GM10248 (cell line): ENCODE results near the gene NFIX.

Source experiments
- CTCF ChIA-PET: fragments of 300-600 bp; sonication (Branson Sonifier 250); formaldehyde crosslinking; extraction: SDS; loops from one replicate; lab custom pipeline; 2021; ENCODE audit warnings: antibody characterized with exemption; lab: Yijun Ruan, JAX
- POLR2A ChIA-PET: fragments of 350-650 bp; sonication (Branson Sonifier 250); formaldehyde crosslinking; extraction: SDS; loops from one replicate; lab custom pipeline; 2020; ENCODE audit warnings: antibody characterized with exemption; lab: Yijun Ruan, JAX
- DNase-seq: peaks from one replicate; pipeline ENCODE4 v3.0.0; 2012; ENCODE audit errors: extremely low spot score
- TF ChIP-seq, protein P1 (sequence below): IDR thresholded peaks from 2 replicates; pipeline ENCODE4 v1.5.1; 2012; ENCODE audit warnings: mild to moderate bottlenecking, low read depth; ENCODE audit errors: extremely low read depth, missing control alignments, control extremely low read depth

The NFIX gene

DNA sequence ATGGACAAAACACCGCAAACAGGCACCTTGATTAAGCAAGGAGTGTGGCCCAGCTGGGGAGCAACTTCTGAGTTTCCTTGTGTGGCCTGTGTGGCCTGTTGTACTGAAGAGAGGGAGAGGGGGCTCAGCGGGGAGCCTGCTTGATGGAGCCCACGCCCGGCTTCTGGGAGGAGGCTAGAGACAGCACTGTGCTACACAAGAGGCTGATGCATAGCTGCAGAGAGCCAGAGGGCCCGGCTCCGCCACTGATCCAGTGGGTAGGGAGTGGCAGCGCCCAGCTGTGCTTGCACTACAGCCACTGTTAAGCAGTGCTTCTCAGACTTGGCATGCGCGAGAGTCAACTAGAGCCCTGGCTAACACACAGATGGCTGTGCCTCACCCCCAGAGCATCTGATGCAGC is 88.4 kb downstream of the NFIX start:
- TF ChIP-seq, protein P1, sequence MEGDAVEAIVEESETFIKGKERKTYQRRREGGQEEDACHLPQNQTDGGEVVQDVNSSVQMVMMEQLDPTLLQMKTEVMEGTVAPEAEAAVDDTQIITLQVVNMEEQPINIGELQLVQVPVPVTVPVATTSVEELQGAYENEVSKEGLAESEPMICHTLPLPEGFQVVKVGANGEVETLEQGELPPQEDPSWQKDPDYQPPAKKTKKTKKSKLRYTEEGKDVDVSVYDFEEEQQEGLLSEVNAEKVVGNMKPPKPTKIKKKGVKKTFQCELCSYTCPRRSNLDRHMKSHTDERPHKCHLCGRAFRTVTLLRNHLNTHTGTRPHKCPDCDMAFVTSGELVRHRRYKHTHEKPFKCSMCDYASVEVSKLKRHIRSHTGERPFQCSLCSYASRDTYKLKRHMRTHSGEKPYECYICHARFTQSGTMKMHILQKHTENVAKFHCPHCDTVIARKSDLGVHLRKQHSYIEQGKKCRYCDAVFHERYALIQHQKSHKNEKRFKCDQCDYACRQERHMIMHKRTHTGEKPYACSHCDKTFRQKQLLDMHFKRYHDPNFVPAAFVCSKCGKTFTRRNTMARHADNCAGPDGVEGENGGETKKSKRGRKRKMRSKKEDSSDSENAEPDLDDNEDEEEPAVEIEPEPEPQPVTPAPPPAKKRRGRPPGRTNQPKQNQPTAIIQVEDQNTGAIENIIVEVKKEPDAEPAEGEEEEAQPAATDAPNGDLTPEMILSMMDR = no peak
- no peak for DNase-seq
- POLR2A ChIA-PET = no interaction called here
- CTCF ChIA-PET = interaction anchor here (1.4 to 6.6 kb wide), 5 partner anchors 10 to 119 kb away, joined by 3 to 52 read pairs (median 29); no protein-coding TSS in a partner anchor

DNA sequence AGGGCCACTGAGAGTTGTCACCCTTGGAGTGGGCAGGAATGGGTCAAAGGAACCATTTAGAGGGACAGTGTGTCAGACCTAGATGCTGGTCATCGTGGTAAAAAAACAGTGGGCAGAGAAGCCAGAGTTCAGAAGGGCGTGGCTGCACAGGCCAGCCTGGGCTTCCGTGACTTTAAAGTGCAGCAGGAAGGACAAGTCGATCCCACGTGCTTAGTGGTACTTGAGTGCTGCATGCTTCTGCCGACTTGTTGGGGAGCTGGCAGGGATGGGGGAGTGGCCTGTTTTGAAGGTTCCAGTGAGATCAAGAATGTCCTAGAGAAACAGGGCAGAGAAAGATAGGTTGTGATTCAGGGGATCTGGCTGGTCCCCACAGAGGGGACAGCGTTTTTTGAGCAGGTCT is 90.4 kb downstream of the NFIX start:
- POLR2A ChIA-PET = no interaction called here
- CTCF ChIA-PET = interaction anchor here (0.8 to 6.6 kb wide), 8 partner anchors 8 to 320 kb away, joined by 3 to 52 read pairs (median 16); no protein-coding TSS in a partner anchor
- TF ChIP-seq, protein P1 = no peak
- DNase-seq = no peak

DNA sequence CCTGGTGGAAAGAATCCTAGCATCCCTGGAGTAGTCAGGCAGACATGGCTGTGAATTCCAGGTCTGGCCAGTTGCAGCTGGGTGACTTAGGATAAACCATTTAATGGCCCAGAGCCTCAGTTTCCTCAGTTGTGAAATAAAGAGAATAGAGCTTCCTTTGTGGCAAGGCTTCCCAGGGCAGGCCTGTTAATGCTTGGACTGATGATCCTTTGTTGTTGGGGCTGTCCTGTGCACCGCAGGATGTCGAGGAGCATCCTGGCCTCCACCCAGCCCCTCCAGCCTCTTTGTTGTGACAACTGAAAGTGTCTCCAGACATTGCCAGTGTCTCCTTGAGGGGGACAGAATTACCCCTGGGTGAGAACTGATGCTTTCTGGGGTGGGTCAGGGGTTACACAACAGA is 91.1 kb downstream of the NFIX start:
- ChIA-PET CTCF (interaction anchor here (0.8 to 6.6 kb wide), 8 partner anchors 8 to 122 kb away, joined by 3 to 52 read pairs (median 16); no protein-coding TSS in a partner anchor), POLR2A (no interaction called here)
- no peak for DNase-seq
- TF ChIP-seq, protein P1 = no peak

DNA sequence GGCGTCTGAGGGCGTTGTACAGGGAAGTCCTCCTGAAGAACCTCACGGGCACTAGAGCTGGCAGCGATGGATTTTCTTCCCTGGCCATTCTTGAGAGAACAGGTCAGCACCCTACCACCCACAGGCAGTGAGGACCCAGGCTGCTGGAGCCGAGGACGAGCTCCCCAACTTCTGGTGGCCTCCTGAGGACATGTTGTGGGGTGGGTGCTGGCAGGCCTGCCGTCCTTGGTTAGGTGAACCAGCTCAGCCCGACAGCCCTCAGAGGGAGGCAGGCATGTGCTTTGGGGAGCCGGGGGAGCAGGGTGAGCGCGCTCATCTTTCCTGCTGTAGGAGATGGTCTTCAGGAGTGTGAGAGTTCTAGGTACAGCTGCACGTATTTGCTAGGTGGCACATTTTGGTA is 92.0 kb downstream of the NFIX start:
- TF ChIP-seq, protein P1 = no peak
- ChIA-PET POLR2A (no interaction called here), CTCF (interaction anchor here (0.9 to 6.6 kb wide), 5 partner anchors 14 to 122 kb away, joined by 3 to 52 read pairs (median 6); no protein-coding TSS in a partner anchor)
- DNase-seq = no peak

DNA sequence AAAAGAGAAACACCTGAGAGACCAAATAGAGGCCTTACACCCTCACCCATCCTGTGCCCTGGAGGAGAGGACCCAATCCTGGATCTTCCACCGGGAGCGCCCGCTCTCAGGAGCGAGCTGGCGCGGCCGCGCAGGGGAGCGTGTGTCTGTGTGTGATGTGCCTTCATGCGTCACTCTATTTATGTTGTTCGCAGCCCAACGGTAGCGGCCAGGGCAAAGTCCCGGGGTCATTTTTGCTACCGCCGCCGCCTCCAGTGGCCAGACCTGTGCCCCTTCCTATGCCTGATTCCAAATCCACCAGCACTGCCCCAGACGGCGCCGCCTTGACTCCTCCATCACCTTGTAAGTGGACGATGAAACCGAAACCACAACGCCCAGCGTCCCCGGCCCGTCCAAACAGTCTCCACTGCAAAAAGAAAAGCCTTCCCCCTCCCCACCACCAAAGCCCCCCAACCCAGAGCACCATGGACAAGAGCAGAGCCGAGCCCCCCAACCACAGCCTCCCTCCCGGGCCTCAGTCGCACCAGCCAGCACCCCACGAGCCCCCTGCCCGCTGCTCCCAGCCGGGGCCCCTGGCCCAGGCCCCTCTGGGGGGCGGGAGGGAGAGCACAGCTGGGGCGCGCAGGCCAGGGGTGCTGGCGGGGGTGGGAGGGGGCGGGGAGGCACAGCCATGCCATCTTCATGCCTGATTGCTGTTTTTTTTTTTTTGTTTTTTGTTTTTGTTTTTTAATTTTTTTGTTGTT is 92.7 kb downstream of the NFIX start:
- TF ChIP-seq, protein P1 = no peak
- ChIA-PET CTCF (interaction anchor here (0.9 to 6.6 kb wide), 3 partner anchors 17 to 123 kb away, joined by 3 to 52 read pairs (median 6); no protein-coding TSS in a partner anchor), POLR2A (no interaction called here)
- no peak for DNase-seq

DNA sequence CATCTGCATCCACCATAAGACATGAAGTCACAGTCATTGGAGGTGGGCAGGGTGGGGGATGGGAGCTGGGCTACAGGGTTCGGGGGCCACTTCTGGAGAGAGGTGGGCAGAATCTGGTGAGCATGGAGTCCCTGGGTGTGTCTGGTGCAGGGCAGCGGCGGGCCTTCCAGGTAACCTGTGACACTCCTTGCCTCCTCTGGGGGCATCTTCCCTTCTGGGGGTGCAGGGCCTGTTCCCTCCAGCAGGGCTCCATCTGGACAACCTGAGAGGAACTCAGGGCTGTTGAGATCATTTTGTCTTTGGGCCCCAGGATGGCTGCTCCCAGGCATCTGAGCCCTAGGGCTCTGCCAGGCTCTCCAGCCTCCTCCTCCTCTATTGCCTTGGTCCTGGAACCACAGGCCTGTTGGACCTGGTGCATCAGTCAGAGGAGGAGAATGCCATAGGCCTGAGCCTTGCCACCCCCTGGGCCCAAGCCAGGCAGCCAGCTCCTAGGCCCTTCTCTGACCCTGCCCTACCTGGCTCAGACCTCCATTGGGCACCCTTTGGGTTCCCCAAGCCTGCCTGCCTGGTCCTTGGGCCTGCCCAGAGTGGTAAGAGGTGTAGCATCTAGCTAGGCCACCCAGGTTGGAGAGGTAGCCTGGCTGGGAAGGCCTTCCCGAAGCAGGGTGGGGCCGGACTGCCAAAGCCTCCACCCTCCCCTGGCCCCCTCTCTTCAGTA is 94.0 kb downstream of the NFIX start:
- ChIA-PET CTCF (interaction anchor here (8.2 to 8.9 kb wide), 2 partner anchors 112 to 123 kb away, joined by 129 to 183 read pairs; partner anchors contain the start of gene DAND5), POLR2A (no interaction called here)
- no peak for DNase-seq
- TF ChIP-seq, protein P1 = no peak
